GM21528 (cell line): ENCODE results near the gene PARD3B.

Experiments used
- ATAC-seq: cut with Tn5 transposase; IDR thresholded peaks from one replicate; pipeline ENCODE4 v1.9.1; 2021; ENCODE audit warnings: mild to moderate bottlenecking, moderate library complexity; ENCODE audit not compliant: unreplicated experiment, low FRiP score

Gene PARD3B

DNA sequence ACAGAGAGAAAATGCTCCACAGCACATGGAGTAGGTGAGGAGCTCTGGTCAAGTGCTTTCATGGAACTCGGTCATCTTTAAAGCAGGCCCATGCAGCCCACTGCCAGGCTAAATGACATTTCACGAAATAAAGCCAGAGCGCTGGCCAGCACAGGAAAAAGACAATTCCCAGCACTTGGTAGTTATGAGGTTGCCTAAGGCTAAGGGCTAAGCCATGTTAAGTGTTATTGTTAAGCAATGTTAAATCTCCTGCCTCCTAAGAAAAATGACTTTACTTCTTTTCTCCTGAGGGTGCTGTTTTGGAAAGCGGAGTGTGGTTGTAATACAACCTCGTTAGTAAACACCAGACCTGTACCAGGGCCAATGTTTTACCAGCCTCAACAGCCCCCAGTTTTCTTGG is 1011.1 kb downstream of the PARD3B start:
- no peak for ATAC-seq

DNA sequence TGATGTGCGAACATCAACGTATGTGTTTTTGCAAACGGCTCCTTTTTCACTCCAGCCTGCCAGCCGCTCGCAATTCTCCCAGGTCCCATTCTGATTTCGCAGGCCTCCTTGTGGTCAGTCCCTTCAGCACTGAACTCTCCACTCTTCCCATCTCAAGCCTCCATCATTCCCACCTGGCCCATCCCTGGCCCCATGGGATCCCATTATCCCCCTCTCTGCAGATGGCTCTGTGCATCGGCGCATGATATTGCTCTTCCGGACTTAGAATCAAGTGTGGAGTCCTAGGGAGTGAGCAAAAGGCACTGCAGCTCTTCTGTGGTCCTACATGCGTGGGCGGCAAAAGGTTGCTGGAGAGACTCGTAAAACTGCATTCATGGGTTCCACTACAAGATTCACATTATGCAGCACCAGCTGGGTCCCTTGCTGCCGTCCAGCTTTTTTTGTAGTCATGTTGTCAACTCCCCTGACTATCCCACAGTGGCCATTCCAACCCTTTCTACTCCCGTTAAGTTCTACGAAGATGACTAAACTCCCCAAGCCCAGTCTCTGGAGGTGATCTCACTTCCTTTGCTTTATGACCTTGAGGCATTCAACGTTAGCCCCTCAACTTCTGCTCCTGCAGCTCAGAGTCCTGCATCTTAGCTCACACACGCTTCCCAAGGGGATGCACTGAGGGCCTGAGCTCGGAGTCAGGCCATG is 1011.7 kb downstream of the PARD3B start:
- no peak for ATAC-seq

DNA sequence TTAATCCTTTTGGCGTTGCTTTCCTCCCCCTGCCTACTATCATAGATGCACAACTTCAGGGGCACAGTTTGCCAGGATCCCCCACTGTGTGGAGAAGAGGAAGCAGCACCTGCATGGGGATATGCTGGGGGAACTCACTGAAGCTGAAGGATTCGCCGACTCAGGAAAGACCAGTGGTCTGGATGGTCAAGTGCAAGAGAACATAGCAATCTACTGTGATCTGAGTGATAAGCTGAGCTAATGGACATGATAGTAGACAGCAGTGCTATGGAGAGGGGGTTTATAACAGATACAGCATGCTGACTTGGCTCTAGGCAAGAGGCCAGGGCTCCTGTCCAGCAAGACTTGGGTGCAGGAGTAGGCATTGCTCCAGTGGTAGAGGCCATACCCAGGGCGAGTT is 1012.6 kb downstream of the PARD3B start:
- no peak for ATAC-seq

- no peak for ATAC-seq
These were observed 1016.2 kb downstream of the PARD3B start for GRCh38 chr2:205561441-205561840.

DNA sequence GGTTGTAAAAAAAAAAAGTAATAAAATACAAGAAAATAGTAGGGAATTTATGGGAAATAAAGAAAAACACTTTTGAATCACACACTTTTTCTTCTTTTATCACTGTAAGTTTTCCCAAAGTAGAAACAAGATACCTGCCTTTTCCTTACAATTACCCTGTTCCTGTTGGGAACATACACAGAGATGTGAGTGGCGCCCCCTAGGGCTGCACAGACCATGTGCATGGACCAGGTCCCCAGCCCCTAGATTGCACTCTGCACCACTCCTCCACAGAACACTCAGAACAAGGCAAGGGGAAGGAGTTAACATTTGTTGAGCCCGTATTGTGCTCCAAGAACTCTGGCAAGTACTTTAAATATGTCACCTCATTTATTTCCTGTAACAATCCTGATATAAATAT is 1018.4 kb downstream of the PARD3B start:
- ATAC-seq, result no peak

GRCh38 chr2:205564346-205565141 is 1019.3 kb downstream of the PARD3B start:
- ATAC-seq, result no peak

GRCh38 chr2:205565142-205565522 is 1019.9 kb downstream of the PARD3B start:
- ATAC-seq, result no peak

DNA sequence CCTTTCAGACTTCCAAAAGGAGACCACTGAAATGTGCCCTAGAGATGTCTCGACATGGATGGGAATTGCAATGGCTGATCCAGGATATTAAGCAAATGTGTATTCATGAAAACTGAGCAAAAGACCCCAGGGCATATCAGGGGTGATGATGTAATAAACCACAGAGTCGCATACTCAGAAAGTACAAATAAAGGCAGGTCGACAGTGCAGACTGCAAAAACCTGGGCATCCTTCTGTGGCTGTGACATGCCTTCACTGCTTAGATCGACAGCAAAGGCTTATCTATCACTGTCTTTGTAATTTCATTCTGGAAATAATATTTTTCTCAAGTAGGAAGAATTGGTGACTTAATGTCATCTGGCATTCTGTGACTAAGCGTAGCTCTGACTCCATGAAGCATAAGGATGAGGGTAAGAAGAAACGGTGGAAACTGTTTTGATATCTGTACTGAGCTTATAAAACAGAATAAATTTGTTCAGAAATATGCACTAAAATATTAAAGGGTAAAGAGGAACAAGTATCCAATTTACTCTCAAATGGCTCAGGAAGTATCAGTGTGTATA is 1021.4 kb downstream of the PARD3B start:
- ATAC-seq, result no peak

DNA sequence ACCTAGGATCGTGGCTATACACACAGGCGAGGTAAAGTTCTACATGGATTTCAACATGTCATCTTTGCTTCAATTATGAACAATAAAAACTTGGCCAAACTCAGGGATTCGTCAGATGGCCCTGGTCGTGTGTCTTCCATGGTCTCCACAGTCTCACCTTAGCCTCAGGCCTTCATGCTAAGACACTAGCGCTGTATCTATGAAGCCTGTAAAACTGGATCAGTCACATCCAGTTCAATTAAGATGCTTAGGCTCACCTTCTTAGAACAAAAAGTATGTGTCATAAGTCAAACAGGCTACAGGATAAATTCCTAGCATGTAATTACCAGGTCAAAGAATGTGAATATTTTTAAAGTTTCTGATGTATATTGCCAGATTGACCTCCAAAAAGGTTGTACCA is 1023.3 kb downstream of the PARD3B start:
- no peak for ATAC-seq

DNA sequence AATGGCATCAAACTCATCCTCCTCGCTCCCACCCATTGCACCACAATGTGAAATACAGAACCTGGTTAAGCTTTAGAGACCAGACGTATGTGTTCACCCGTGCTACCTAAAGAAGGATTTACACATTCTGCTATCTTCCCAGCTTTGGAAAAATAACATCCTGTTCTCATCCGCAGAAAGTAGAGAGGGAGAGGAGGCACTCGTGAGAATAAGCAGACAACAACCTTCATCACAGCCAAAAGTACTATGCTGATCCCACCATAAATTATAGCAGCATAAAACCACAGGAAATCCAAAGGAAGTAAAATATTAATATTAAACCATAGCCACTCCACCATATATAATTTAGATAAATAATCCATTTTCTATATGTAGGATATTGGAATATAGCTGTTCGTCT is 1025.4 kb downstream of the PARD3B start:
- no peak for ATAC-seq

- no peak for ATAC-seq
These were observed 1026.2 kb downstream of the PARD3B start for GRCh38 chr2:205571360-205571959.

DNA sequence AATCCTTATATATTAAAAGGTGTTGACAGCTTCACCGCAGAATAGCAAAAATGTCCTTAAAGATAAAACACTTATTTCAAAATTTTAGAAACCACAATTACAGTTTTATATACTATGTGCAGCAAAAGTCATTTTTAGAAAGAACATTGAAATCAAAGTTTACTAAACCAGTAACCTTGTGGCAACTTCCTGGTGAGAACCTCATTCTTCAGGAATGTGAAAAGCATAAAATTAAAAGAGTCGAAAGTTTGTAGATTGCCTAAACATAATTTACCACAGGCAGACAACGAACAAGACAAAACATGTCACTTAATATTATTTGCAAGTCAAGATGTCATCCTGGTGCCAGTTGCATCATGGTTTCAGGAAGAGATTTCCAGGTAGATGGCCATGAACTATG is 1028.7 kb downstream of the PARD3B start:
- no peak for ATAC-seq

DNA sequence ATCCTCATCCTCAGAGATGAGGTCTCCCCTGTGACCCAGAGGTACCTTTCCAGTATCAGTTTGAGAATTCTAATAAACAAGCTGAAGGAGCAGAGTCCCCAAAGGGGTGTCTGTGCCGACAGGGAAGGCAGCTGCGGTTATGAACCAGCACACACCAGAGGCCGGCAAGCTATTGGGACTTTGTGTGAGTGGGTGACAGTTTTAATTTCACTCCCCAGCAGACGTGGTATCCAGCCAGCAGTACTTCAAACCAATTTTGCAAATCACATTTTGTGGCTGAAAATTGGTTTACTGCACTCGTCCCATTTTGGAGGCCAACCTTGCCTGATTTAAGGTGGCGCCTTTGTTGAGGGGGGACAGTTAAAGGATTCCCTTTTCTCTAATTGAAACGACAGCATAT is 1034.1 kb downstream of the PARD3B start:
- ATAC-seq, result no peak

- no peak for ATAC-seq
These were observed 1035.1 kb downstream of the PARD3B start for GRCh38 chr2:205580212-205580987.

DNA sequence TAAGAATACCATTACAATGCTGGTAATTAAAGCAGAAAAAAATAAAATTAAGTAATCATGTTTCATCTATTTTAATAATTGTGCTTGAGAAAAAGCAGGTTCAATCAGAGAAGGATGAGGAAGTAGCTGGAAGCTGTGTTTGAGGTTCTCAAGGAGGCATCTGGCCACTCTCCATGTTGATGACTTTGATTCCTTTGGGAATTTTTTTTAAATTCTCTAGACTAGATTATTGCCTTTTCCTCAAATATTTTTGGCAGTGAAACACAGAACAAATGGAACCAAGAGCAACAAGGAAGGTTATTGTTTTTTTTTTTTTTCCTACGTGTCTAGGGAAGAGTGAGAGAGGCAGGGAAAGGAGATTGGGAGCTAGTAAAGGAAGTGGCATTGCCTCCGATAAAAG is 1037.1 kb downstream of the PARD3B start:
- no peak for ATAC-seq

DNA sequence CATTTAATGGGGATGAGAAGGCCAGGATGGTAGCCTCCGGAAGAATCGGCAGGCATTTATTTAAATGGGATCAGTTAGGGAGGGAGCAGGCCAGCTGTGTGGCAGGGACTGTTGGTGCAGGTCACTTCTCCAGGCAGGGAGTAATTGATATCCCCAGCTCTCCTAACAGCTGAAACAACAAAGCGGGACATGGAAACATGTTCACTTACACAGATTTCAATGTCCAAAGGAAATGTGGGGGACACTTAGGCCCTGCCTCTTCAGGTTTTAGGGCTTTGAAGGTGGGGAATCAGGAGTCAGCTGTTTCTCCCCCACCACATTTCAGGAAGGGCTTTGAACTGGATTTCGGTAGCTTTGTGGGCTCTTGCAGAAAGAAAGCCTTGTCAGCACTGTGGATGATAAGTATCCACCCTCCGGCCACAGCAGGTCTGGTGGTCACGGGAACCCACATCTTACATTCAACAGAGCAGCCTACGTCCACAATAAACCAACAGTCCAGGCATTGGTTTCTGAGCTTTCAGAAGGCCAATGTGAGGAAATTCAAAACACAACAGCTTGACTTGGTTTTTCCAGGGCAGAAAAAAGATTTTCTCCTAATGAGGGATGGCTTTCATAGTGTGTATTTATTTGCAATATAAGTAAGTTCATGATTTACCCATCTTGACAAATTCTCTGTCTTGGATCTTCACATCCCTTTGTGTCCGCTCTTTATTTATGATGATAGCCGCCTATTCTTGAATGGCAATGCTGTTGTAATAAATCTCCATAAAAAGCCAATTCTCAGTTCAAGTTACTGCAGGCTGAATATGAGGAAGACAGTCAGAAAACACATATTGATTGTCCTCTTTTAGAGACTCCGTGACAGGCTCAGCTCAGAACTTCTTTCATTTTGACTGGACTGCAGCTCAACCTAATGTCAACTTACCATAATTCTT is 1040.4 kb downstream of the PARD3B start:
- no peak for ATAC-seq

DNA sequence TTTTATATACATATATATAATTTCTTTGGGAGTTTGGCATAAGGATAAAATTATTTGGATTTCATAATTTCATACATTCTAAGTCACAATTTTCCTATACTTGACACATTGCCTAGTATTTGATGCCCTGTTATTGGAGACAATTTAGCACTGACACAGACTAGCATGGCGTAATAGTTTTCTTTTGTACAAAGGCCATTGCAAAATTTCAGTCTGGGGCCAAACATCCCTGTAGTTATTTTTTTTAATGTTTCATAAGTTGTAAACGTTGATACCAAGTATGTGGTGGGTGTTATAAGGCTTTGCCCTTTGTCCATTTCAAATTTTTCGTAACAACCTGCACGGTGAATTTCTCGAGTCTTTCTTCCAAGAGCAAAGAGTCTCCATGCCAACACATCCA is 1041.4 kb downstream of the PARD3B start:
- no peak for ATAC-seq

DNA sequence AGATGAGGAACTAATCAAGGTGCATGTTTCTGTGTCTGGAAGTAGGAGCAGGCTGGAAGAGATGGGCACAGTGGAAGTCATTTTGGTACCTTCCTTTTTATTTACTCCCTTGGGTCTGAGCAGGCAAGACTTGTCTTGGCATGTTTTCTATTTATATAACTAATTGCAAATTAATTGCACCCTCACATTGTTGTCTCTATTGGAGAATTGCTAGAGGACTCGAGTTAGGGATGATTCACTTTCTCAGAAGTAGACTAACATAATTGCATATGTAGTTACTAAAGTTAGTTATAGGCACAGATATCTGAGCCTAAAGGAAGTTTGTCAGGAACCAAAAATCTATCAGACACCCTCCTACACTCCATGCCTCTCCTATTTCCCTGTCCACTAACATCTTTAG is 1044.2 kb downstream of the PARD3B start:
- no peak for ATAC-seq

GRCh38 chr2:205590759-205591158 is 1045.5 kb downstream of the PARD3B start:
- no peak for ATAC-seq

- no peak for ATAC-seq
These were observed 1048.6 kb downstream of the PARD3B start for GRCh38 chr2:205593891-205594290.
